AML-193 (cell line): ENCODE measurements around the gene ANO1.

Source experiments
- DNase-seq, 2 experiments: peaks; one replicate each; lab custom pipeline; 2025; lab: John Stamatoyannopoulos, UW

The ANO1 gene

DNA sequence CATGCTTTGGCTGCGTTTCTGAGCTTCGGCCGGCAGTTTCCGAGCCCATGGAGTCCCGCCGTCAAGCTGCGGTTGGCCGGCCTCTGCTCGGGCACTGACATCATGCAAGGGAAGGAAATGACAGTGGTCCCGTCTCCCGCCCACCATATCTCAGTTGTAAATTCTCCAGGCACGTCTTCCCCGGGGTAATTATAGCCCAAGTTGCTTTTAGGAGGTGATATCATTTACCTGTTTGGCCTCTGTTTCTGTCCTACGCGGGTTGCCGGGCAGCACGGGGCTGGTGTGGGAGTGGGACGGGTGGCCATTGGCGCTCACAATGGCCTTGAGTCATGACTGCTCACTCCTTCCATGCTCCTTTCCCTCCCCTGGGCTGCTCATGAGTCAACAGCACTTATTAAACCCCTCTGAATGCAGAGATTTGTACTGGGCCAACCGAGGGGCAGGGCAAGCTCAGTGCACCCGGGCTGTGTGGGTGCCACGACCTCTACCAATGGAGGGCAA is 4.2 kb upstream of the ANO1 start:
- no peak for DNase-seq

DNA sequence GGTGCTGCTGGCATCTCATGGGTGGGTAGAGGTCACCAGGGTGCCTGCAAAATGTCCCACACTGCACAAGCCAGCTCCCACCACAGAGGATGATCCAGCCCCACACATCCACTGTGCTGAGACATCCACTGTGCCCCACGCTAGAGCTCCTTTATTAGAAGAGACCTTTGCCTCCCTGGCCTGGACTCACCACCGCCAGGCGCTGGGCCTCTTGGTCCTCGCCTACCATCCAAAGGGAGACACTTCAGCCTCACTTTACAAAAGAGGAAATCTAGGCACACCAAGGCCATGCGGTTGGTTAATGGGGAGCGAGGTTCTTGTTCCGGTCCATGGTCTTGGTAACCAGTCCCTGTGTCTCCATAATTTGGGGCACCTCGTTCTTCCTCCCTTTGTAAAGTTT is 3.4 kb upstream of the ANO1 start:
- no peak for DNase-seq

DNA sequence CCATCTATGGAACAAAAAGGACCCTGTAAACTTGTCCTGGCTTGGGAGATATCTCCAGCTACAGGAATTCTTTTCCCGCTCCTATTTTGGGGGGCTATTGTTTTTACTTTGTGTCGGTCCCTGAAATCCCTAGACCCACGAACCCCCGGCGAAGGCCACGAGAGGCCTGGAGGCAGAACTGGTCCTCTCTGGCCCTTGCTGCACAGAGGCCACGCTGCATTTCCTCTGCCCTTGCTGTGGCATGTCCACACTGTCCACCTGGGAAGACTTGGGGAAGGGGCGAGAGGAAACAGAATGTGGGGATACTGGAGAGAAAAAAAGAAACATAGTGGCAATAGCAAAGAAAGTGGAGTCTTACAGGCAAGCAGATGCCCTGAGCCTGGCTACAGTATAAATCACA is 2.3 kb upstream of the ANO1 start:
- DNase-seq: no peak

DNA sequence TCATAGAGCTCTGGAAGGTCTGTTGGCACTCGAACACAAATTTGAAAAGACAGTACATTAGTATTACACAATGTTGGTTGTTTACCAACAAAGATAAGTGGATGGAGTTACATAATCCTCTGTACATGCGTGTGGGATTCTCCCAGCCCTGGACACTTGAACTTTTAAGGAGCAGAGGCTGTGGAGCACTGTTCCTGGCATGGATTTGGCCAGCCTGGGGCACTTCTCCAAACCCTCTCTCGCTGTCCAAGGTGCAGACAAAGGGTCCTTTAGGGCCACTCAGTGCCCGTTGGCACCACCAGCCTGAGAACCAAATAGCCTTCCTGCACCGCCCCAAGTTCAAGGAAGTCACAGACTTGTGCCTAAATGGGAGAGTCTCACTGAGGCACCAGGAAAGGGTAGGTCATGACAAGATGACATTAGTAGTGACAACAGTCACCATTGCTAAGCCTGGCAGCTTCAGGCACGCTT is 1.6 kb upstream of the ANO1 start:
- no peak for DNase-seq

DNA sequence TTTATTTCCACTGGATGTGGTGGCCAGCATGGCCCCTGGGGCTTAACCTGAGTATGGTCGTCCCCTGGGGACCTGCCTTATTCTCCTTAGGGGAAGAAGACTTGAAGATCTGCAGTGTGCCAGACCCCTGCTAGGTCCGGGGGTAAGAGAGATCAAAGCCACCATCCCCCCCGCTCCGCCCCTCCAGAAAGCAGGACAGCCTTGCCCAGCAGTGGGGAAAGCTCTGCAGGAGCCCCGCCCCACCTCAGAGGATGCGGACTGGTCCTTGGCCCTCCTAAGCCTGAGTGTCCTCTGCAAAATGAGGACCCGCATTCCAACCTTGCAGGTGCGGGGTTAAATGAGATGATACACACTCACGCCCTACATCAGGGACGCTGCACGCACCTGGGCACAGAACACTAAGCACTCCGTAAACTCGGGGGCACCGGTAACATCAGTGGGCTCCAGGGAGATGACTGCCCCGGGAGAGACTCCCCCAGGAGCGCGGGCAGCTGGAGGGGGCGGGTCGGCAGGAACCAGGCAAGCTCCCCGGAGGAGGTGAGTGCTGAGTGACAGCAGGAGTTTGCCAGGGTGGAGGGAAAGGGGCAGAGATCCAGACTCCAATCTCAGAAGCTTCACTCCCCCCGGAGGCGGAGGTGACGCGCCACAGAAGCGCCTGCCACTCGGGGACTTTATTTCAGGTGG is 564 bp upstream of the ANO1 start:
- DNase-seq: no peak

DNA sequence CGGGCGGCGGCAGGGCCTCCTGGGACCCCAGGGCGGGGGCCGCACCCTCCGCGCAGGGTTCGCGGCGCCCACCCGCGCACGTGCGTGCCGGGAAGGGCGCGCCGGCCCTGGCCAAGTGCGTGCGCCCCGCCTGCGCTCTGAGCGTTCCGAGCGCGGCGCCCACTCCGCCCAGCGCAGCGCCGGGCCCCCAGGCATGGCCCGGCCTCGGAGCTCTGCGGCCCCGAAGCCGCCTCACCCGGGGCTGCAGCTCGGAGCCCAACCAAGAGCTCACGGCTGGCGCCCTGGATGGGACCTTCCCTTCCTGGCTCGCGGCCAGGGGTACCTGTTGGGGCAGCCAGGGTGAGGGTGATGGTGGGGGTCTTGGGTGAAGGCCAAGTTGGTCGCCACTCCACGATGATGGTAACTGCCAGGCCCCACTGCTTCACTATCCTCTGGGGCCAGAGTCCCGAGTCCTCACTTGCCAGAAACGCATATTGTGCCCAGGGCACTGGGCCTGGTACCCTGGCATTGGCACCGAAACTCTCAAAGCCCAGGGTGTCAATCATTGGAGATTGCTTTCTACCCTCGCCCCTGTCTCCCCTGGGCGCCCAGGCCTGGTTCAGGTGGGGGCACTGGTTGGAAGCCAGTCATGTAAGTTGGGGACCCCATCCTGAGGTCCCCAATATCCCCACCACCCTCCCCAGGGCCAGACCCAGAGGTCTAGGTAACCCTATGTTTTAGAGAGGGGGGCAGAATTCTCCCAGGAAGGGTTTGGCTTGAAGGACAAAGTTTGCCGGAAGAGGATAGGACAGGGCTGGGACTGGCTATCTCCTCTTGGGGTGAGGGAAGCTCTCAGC is 882 bp downstream of the ANO1 start:
- no peak for DNase-seq

DNA sequence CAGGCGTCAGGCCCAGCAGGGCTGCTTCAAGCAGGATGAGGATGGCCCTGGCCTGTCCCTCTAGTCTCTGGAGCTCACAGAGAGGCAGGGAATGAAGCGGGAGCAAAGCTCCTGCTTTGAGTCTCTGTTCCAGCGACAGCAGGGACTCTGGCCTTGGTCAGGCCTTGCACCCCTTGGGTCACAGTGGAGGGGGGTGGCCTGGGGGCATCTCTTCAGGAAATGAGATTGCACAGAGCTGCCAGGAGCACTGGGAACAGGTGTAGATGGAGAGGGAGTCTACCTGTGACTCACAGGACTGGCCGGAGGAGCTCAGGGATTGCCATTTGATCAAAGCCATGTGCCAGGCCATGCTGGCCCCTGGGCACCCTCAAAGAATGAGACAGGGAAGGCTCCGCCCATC is 1.6 kb downstream of the ANO1 start:
- DNase-seq: no peak

DNA sequence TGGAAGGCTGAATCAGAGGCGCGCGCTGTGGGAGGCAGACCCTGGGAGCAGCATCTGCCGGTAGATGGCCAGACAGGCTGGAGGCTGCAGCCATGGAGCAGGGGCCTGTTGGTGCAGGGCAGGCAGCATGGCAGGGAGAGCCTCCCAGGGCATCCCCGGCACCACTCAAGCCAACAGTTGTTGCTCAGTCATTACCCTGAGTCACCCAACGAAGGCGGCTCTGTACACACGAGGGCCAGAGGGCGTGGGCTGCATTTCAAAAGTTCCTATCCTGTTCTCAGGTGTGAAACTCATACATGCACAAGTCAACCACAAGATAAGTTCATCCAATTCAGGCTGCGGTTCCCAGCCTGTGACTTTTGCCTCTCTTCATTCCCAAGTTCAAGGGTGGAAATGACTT is 2.6 kb downstream of the ANO1 start:
- DNase-seq: no peak

DNA sequence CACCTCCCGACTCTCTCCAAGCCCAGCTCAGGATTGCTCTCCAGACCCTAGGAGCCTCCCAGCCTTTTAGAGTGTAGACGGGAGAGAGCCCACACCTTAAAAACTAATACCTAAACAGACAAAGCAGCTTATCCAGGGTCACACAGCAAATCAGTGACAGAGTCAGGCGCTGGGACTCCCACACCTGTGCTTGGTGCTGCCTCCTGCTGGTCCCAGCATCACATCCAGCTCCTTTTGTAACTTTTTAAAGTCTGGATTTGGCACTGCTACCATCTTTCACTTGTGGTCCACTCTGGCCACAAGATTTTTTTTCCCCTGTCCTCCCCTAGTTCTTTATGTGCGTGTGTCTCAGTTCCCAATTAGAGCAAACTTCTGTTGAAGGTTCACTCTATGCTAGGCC is 4.7 kb downstream of the ANO1 start:
- no peak for DNase-seq

DNA sequence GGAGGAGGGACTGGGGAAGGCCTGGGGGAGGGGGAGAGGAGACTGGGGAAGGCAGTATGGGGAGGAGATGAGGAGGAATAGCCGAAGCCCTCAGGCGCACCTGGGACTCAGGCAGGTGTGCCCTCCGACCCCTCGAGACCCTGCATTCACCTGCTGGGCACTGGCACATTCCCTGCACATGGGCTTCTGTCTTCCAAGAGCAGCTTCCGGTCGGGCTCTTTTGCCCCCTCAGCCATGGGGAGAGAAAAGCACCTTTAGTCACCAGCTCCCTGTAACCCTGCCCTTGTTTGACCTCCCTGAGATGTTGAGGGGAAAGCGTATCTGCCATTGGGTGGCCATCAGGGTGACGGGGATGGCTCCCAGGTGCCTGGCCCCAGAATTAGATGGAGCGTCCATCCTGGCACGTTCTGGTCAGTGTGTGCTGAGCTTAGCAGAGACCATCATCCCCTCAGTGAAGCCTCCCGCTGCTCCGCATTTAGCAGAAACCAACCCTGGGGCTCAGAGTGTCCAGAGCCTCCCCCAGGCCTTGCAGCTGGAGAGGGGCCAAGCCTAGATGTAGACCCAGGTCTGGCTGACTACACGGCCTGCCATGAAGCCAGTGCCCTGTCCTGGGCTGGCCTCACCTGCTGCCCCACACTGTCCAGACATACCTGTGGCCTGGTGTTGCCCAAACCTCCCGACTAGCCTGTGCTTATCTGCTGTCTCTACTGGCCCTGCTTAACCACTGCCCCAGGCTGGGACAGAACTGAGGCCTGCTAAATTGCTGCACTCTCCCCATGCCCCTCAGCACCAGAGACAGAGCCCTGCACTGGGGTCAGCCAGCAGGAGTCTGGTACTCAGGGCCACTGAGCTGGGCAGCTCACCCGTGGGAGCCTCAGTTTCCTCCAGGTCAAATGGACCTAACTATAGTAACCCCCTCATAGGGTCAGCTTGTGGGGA is 6.2 kb downstream of the ANO1 start:
- DNase-seq: no peak

DNA sequence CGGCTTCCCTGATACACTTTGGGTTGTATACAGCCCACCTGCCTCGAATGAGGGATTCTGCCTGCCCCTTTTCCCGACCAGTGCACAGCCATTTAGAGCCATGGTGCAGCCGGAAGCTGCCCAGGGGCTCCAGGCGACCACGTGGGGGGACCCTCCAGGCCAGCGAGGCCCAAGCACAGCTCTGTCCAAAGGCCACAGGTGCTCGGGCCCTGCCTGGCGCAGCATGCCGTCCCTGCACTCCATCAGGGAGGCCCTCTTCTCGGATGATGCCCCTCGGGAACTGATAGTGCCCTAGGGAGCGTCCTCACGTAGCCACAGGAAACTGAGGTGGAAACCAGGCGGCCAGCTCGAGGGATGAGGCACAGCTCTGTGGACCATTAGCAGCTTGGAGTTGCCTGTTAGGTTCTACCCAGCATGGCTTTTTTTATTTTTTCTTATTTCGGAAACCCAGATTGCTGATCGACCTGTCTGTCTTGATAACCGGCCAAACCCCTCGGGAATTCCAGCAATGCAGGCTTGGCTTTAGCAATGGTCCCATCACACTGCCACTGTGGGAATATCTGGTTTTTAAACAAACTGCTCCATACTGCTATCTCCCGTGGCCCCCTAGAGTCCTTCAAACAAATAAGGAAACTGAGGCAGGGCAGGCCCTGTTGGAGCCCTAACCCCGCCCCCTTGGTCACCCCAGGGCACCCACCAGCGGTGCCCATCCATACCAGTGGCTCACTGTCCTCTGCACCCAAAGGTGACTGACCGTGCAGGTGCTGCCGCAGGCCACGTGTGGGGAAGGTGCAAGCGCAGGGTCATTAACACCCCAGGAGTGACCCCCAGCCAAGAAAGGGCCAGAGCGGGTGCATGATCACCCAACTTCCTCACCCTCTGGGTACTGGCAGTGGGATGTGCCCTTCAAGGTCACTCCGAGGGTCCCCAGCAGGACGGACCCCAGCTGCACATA is 8.0 kb downstream of the ANO1 start:
- no peak for DNase-seq

DNA sequence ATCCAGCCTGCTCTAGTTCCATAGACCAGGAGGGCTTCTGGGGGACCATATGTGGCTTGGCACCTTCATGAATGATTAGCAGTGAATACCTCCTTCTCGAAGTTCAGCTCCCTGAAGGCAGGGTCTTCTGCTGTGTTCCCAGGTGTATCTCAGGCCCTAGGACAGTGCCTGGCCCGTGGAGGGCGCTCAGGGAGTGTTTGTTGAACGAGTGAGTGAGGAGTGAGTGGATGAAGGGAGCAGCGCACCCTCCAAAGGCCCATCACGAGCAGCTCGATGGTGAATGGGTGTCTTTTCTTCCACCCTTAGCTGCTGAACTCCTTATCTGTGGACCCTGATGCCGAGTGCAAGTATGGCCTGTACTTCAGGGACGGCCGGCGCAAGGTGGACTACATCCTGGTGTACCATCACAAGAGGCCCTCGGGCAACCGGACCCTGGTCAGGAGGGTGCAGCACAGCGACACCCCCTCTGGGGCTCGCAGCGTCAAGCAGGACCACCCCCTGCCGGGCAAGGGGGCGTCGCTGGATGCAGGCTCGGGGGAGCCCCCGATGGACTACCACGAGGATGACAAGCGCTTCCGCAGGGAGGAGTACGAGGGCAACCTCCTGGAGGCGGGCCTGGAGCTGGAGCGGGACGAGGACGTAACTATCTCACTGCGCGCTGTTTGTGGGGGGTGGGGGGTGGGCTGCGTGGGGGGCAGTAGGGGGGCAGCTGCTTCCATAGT is 9.5 kb downstream of the ANO1 start:
- DNase-seq: no peak

DNA sequence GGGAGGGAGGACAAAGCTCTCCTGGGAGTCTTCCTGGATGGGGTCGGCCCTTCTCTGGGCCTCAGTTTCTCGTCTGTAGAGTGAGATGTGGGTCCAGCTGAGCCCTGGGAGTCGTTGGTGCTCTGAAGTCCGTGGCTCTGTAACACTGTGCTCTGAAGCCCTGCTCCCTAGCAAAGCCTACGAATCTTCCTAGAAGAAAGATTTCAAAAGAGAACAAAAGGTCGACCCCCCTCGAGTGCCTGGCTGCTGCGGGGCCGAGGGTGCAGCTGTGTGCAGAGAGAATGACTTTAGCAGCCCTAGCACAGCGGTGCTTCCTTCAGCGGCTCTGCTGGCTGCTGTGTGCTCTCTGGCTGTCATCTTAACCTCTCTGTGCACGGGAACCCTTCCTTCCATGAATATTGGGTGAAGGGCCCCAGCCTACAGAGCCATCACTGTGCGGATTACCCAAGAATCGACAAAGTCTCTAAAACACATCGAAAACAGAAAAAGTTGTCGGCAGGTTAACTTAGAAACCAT is 10.7 kb downstream of the ANO1 start:
- DNase-seq: no peak

DNA sequence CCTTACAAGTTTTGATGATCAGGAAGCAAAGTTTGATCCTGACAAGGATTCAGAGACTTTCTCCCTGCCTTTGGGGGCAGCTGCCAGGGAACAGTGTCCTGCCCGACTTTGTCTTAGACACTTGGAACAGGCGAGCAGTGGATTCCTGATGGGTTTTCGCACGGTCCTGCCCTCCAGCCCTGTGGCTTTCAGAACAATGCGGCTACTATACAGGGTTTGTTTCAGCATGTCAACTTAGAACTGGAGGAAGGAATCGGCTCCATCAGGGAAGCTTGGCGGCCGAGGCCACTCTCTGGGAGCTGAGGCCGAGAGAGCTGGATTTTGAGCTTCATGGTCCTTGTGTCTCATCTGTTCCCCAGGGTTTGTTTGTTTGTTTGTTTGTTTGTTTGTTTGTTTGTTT is 11.5 kb downstream of the ANO1 start:
- no peak for DNase-seq

DNA sequence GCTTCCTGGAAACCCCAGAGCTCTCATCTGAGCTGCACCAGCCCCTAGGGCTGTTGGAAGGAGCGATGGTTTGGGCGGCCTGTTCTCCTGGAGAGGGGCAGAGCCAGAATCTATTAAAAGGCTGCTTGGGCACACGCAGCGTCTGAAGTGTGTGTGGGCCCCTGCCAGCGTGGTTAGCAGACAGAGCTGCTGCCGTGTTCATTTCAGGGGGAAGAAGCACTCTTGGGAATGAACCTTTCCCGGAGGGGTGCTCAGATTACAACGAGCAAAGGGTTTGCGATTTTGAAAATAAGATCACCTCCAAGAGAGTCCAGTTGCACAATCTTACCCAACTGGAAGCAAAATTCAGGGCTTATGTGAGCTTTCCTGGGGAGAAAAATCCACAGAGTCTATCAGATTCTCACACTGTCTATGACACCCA is 12.9 kb downstream of the ANO1 start:
- no peak for DNase-seq

DNA sequence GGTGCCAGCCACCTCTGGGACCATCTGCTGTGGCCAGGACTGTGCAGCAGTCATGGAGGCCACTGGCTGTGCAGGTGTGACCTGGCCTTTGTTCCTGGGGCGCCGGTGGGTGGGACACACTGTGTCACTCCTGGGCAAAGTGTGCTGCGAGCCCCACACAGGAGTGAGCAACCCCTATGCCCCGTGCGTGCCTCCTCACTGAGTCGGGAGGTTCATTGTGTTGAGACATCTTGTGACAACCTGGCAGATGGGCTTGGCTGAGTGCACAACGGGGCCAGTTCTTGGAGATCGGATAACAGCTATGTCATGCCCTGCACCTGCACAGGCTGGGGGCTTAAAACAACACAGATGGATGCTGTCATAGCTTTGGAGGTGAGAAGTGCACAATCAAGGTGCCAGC is 13.5 kb downstream of the ANO1 start:
- DNase-seq: no peak

DNA sequence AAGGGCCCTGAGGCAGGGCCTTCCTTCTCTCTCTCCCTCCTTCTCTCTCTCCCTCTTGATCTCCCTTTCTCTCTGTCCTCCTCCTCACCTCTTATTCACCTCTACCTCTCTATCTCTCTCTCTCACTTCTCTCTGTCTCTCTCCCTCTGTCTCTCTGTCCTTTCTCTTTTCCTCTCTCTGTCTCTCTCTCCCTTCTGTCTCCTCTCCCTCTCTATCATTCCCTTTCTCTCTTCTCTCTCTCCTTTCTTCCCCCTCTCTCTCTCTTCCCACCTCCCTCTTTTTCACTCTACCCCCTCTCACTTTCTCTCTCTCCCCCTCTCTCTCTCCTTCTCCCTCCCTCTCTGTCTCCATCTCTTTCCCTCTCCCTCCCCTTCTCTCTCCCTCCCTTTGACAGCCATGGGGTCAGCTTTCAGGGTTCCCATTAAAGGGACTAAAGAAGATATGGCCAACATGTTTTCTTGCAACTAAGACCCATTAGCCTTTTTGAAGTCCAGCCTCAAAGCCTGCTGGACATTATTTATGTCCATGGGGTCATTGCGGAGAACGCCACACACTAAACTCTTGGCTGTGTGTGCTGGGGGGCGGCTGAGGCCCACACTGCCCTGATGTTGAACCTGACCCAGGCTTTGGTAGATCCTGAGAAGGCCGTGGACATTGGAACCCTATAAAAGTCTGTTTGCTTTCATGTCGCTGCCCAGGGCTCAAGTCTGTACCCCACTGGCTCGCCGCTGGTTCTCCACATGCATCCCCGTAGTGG is 15.0 kb downstream of the ANO1 start:
- DNase-seq: no peak

DNA sequence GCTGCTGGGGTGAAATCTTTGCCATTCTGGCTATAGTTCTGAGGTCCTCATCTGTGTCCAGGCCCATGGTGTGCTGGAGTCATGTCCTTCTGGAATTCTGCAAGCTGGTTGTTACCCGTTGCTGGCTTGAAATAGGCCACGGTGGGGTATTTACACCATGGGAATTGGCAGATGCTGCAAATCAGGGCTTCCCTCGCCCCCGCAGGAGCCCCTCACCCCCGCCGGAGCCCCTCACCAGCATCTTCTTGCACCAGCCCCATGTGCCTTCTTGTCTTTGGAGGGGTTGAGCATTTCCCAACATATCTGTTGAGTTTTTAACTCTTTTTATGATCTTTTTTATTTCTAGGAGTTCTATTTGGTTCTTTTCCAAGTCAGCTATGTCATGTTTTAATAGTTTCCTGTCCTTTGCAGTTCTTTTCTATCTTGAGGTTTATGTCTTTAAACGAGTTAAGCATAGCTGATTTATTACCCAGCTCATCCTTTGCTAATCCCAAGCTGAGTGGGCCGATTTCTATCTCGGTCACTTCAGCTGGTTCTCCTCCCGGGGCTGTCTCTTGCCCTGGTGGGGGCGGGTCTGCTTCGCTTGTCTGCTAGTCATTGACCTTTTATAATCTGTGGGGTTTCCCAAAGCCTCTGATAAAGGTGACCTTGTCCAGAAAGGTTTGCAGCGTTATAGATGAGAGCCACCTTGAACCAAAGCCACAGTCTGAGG is 17.6 kb downstream of the ANO1 start:
- DNase-seq: no peak
